HG03521 (cell line): ENCODE results near the gene ACOT7.
"Not testable (repeated sequence)": the region's sequence is repeated elsewhere in the genome, so short reads cannot be mapped to it uniquely, and the experiment has no call there.

Experiments used
- ATAC-seq: cut with Tn5 transposase; IDR thresholded peaks from one replicate; pipeline ENCODE4 v1.9.1; 2021; ENCODE audit warnings: mild to moderate bottlenecking, moderate library complexity; ENCODE audit not compliant: unreplicated experiment

The ACOT7 gene

GRCh38 chr1:6241107-6241886 is 152.3 kb downstream of the ACOT7 start:
- no peak for ATAC-seq

GRCh38 chr1:6239950-6240768 is 153.4 kb downstream of the ACOT7 start:
- ATAC-seq = no peak

GRCh38 chr1:6239213-6239752 is 154.3 kb downstream of the ACOT7 start:
- no peak for ATAC-seq

GRCh38 chr1:6237093-6237492 is 156.5 kb downstream of the ACOT7 start:
- ATAC-seq = no peak

GRCh38 chr1:6235296-6235677 is 158.3 kb downstream of the ACOT7 start:
- no peak for ATAC-seq

GRCh38 chr1:6234502-6235295 is 158.9 kb downstream of the ACOT7 start:
- ATAC-seq = no peak

- no peak for ATAC-seq
Observed at GRCh38 chr1:6233376-6233775, 160.2 kb downstream of the ACOT7 start.

GRCh38 chr1:6225651-6226050 is 167.9 kb downstream of the ACOT7 start:
- ATAC-seq = no peak

- ATAC-seq = no peak
Observed at GRCh38 chr1:6224718-6225117, 168.8 kb downstream of the ACOT7 start.

GRCh38 chr1:6223617-6224016 is 169.9 kb downstream of the ACOT7 start:
- ATAC-seq = no peak

GRCh38 chr1:6222636-6223035 is 170.9 kb downstream of the ACOT7 start:
- no peak for ATAC-seq

- no peak for ATAC-seq
Observed at GRCh38 chr1:6221210-6221784, 172.3 kb downstream of the ACOT7 start.

- ATAC-seq = no peak
Observed at GRCh38 chr1:6220236-6220635, 173.3 kb downstream of the ACOT7 start.

- ATAC-seq = not testable (repeated sequence)
Observed at GRCh38 chr1:6219641-6220040, 173.9 kb downstream of the ACOT7 start.

GRCh38 chr1:6218375-6219164 is 175.0 kb downstream of the ACOT7 start:
- no peak for ATAC-seq
